GM21786 (cell line): Measurements from ENCODE around the gene QSOX2.
A peak's percentile ranks its signal among the peaks of the same experiment; 100 is the strongest.

Experiments
- ATAC-seq: cut with Tn5 transposase; IDR thresholded peaks from one replicate; pipeline ENCODE4 v1.9.1; 2021; ENCODE audit not compliant: unreplicated experiment

The QSOX2 gene

GRCh38 chr9:136252846-136253245 is 7.2 kb upstream of the QSOX2 start:
- ATAC-seq: no peak

- ATAC-seq: no peak
Measured at GRCh38 chr9:136252281-136252680, 6.7 kb upstream of the QSOX2 start.

GRCh38 chr9:136251264-136252115 is 5.9 kb upstream of the QSOX2 start:
- ATAC-seq: no peak

DNA sequence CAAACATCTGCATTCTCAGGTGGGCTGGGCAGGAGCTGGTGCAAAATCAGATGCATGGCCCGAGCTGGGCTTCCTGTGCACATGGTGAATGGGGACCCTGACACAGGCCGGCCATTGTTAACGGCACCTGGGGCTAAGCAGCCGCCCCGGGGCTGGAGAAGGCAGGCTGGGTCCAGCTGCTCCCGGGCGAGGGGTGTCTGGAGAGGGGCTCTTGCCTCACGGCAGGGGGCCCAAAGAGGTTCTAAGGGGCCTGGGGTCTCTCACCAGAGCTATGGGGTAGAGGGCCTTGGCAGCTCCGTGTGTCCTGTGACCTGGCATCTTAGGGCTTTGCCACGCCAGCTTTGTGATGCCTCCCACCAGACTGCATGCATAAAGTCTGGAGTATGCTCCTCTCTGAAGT is 5.1 kb upstream of the QSOX2 start:
- no peak for ATAC-seq

- ATAC-seq: no peak
Measured at GRCh38 chr9:136249877-136250559, 4.4 kb upstream of the QSOX2 start.

DNA sequence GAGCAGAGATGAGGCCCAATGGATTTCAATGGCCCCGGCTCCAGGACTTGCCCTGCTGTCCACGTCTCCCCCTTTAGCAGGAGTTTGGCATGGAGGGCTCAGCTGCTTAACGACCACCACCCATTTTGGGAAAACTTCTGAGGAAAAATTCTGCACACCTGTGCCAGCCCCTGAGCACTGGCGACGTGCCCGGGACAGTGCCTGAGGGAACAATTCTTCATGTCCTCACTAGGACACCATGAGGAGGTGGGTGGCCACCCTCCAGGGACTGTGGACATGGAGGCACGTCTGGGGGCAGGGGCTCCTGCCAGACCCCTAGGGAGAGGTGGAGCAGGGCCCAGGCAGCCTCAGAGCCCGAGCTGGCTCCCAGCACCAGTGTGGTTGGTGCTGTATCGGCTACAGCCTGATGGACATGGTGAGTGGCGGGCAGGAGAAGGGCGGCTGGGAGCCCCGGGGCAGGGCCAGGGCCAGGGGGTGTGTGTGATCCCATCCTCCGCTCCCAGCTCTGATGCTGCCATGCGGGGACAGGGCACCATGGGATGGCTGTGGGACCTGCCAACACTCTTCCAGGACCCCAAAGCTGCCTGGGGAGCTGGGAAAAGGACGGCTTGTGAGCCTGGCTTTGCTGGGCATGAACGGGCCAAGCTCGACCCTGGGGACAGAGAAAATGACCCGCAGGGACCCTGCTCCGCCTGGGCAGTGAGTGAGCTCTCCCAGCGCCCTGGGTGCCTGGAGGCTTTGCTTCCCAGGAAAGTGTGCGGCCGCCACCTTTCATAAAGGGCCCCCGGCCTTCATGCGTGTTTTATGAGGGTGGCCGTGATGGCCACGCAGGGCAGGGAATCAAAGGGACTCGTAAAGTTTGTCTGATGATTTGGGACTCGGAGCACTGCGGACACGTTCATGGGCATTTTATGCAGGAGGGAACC is 3.6 kb upstream of the QSOX2 start:
- ATAC-seq: no peak

DNA sequence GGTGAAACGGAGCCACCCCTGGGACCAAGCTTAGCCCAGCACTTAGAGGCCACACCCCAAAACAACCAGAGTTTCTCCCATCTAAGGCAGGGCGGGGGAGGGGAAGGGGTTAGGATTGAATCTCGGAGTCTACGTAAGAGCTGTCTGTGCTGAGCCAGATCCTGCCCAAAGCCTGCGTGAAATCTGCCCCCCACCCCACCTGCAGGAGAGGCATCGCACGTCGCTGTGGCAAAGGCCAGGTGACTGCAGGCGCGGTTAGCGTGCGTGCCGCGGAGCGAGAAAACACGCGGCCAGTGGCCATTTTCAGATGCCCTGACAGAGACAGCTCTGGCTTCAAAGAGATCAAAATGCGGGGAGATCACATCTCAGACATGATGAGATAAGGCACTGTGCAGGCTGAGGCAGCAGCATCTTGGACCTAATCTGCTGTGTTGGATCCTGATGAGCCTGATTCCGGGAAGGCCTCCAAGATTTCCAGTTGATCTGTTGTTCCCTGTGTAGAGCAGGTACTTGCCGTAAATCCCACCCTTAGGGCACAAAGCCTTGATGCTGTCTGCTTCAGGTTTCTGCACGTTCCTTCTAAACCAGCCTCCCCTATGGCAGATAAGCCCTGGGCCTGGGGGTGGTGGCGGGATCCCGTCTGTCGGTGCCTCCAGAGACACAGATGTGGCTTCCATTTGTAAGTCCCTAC is 2.5 kb upstream of the QSOX2 start:
- ATAC-seq: no peak

- no peak for ATAC-seq
Measured at GRCh38 chr9:136247551-136247916, 1.9 kb upstream of the QSOX2 start.

- ATAC-seq: no peak
Measured at GRCh38 chr9:136246849-136247550, 1.4 kb upstream of the QSOX2 start.

DNA sequence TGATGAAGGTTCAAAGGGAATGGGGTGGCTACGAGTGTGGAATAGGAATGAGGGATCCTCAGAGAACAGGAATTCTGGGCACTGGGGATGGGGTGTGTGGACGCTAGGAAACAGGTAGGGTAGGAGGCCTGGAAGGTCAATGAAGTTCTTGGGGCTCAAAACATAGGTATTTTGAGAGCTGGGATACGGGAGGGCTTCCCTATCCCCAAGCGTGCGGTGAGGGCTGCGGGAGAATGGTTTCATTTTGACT is 718 bp downstream of the QSOX2 start:
- ATAC-seq: no peak

DNA sequence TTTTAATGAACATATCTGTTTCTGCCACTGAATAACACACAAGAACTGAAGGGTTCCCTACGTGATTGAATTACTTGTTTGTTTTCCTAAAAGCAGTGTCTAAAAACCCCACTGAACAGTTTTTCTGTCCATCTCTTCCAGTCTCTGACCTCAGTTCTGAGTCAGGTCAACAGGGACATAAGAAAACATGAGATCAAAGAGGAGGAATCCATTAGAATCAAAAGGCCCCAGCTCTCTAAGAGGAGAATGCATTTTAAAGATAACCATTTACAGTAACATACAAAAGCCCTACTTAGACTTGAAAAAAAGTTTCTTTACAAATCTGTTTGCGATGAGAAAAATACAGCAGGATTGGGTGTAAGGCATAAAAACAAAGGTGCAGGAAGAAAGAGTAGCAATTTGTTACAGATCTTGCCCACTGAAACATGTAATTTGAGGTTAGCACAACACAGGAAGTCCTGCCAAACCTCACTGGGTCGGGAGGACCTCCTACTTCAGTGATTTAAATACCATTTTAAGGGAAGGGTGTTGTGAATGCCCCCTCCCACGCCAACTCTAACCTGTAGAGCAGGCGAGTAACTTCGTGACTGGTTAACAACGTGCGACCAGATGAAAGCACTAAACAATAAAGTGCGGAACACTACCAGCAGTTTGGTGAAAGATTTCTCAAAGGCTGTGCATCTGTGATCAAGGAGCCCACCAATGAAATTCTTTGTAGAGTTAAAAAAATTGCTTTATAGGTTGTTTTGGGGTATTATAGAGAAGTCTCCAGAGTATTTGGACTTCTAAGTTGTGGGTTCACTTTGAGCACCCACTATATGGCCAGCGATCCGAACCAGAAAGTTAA is 1.3 kb downstream of the QSOX2 start:
- no peak for ATAC-seq

GRCh38 chr9:136243631-136244030 is 2.0 kb downstream of the QSOX2 start:
- ATAC-seq: no peak

- no peak for ATAC-seq
Measured at GRCh38 chr9:136242918-136243525, 2.6 kb downstream of the QSOX2 start.

DNA sequence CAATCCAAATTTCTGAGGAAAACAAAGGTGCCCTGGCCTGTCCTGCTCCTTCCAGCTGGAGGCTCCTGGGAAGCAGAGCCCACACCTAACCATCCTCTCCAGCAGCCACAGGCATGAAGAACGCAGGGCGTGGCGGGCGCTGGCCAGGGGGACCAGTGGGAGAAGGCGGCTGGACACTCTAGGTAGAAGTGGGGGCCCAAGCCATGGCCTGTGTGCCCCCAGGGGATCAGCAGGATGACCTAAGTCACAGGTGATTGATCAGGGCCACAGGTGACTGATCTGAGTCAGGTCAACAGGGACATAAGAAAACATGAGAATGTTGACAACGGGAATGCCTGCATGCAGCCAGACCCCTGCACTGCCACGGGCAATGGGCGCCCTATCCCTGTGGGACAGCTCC is 3.4 kb downstream of the QSOX2 start:
- no peak for ATAC-seq

DNA sequence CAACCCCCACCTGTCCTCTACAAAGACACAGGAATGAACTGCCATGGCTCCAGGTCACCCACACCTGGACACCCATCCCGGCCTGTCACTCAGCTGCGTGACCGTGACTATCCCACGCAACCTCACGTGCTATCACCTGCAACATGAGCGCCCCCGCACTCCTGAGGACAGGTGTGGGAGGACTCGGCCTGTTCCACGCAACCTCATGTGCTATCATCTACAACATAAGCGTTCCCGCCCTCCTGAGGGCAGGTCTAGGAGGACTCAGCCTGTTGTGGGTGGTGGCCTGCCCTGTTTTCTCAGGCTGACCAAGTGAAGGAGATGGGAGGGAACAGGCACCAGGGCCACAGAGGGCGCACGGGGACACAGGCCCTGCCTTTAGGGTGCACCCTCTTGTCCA is 4.1 kb downstream of the QSOX2 start:
- ATAC-seq: no peak

- no peak for ATAC-seq
Measured at GRCh38 chr9:136240941-136241340, 4.7 kb downstream of the QSOX2 start.

DNA sequence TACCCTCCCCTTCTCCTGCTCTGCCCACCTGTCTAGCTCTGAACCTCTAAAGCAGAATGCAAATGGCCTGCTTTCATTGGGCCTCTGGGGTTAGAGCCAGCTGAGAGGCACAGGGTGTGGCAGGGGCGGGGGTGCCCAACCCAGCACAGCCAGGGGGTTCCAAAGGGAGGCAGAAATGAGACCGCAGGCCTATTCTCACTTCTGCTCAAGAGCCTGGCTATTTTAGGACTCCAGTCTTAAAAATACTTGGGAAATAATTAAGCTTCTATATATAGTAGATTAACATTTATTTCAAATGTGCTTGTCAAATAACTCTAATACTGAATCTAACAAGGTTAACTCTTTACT is 5.7 kb downstream of the QSOX2 start:
- ATAC-seq: peak; percentile 32

- no peak for ATAC-seq
Measured at GRCh38 chr9:136239135-136239982, 6.3 kb downstream of the QSOX2 start.

DNA sequence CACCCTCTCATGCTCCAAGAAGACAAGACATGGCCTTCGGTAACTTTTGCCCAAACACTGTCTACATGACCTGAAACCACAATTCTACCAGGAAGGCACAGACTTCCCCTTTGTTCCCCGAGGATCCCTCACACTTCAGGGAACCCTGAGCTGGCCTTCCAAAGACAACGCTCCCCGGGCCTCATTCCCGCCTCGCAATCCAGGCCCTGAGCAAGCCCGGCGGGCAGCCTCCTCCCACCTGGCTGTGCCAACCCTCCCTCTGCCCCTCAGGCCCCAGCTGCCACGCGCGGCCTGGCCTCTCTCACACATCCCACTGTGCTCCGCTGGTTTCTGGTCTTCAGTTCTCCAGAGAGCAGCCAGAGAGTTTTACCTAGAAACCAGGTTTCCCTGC is 7.3 kb downstream of the QSOX2 start:
- no peak for ATAC-seq
